ENCODE results near the gene KLRC4.

DNA sequence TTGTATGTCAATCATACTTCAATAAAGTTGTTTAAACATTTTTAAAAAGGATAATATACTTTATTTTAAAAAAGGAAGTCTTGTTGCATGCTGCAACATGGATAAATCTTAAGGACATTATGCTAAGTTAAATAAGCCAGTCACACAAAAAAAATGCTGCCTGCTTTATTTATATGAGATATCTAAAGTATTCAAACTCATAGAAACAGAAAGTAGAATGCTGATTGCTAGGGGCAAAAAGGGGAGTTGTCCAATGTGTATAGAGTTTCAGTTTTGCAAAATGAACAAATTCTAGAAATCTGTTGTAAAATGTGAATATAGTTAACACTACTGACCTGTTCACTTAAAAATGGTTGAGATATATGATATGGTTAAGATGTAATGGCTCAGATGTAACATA, 8.7 kb downstream of the KLRC4 start:
- TF ChIP-seq, protein P1, sequence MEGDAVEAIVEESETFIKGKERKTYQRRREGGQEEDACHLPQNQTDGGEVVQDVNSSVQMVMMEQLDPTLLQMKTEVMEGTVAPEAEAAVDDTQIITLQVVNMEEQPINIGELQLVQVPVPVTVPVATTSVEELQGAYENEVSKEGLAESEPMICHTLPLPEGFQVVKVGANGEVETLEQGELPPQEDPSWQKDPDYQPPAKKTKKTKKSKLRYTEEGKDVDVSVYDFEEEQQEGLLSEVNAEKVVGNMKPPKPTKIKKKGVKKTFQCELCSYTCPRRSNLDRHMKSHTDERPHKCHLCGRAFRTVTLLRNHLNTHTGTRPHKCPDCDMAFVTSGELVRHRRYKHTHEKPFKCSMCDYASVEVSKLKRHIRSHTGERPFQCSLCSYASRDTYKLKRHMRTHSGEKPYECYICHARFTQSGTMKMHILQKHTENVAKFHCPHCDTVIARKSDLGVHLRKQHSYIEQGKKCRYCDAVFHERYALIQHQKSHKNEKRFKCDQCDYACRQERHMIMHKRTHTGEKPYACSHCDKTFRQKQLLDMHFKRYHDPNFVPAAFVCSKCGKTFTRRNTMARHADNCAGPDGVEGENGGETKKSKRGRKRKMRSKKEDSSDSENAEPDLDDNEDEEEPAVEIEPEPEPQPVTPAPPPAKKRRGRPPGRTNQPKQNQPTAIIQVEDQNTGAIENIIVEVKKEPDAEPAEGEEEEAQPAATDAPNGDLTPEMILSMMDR (IDR thresholded peaks at IDR 0.05; ENCODE audit: low read depth, low read length, missing input control): no peak
- TF ChIP-seq GABPA (IDR thresholded peaks at IDR 0.05 in 1 of 2, conservative IDR thresholded peaks at IDR 0.05 in 1 of 2) (no peak), HNF4A (conservative IDR thresholded peaks at IDR 0.05) (no peak), FOXA1 (IDR thresholded peaks at IDR 0.05) (no peak)

All from liver (tissue), 3 donors.